Mucosa of gallbladder (tissue), 1 donor: ENCODE measurements around the gene TOGARAM2. TPM values are rescaled to one million over a fixed set of nuclear protein-coding genes. Genes with fewer than 3 reads are reported as not detected.

Experiments
- DNase-seq: peaks from one replicate; pipeline ENCODE4 v3.0.0-alpha.2; 2020; ENCODE audit warnings: low spot score
- total RNA-seq: library from RNA; stranded (reverse); gene quantifications from one replicate; pipeline ENCODE4 v1.2.1, GENCODE V29; 2021
- donor health status: DM: no; HTN: no; CAD: no.

The TOGARAM2 gene
- total RNA-seq, 1 donor from 2014 or later, result 3.5 TPM

DNA sequence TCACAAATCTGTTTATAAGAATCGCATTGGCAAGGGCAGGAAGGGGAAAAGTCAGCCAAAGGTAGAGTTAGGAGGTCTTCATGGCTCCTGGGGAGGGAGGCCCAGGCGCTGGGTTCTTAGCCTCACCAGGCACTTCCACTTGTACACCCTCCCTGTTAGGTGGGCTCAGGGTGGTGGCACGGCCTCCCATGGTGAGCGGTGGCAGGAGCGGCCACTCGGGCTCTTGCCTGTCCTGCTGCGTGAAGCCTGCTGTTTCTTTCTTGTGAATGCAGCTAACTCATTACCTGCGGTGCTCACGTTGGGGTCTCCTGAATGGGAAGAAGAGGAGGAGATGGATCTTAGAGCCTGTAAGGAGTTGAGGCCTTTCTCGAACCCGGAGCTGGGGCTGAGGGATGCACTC is 40.8 kb downstream of the TOGARAM2 start:
- DNase-seq, result no peak

DNA sequence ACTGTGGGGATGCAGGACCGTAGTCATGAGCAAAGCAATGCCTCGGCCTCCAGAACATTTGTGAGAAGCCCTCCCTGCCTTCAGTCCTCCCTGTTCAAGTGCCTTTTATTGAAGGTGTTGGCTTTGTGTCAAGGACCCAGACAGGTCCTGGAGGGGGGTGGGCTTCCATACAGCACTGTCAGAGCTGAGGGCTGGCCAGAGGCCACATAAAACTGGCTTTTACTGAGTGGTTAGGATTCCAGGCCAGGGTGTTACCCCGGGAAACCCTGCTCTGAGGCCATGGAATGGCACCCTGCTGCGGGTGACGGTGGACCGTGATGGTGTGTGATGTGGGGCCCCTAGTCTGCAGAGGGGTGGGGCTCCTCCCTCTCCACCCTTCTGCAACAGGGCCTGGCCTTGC is 41.6 kb downstream of the TOGARAM2 start:
- no peak for DNase-seq

DNA sequence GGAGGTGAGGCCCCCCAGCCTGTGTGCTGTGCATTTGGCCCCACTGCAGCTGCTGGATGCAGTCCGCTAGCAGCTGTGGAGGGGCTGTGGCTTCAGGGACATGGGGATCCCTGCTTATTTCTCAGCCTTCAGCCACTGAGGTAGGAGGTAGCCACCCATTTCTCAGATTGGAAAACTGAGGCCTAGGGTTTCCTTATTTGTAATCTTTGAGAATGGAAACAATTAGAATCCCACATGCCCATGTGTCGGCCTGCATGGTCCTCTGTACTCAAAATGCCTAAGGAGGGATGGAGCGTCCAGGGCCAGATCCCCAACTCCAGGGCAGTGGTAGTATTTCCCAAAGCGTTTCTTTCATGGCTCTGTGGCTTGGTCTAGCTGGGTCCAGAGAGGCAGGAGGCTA is 42.1 kb downstream of the TOGARAM2 start:
- no peak for DNase-seq

DNA sequence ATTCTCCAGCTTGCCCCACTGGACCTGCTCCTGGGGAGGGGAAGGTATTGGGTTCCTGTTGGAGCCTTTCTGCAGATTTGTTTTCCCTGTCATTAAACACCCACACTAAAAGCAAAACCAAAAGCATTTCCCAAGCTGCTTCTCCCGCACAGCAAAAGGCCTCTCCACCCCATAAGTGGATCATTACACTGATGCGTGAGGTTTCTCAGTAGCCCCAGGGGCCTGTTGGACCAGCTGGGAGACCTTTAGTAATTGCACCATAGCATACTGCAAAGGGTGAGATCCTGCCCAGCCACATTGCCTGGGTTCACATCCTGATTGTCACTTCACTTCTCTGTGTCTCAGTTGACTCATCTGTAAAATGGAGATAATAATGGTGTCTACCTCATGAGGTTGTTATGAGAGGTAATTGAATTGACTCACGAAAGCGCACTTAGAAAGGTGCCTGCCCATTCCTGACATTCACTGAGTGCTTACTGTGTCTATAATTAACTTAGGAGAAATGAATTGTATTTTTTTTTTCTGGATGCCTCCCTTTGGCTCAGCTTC is 43.9 kb downstream of the TOGARAM2 start:
- no peak for DNase-seq

DNA sequence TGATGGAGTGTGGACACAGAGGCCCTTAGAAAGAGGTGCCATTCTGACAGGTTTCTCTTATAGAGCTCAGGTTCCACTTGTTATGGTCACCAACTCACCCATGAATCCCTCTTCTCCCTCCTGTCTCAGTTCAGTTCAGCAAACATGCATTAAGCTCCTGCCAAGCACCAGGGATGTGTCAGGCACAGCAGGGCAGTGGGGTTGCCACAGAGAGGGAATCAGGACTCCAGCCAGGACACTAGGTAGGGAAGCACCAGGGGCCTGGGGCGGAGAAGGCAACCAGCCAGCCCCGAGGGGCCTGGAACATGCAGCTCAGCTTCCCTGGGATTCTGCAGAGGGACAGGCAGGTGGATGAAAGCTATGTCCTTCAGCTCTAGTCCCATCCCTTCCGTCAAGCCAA is 44.6 kb downstream of the TOGARAM2 start:
- DNase-seq, result no peak

DNA sequence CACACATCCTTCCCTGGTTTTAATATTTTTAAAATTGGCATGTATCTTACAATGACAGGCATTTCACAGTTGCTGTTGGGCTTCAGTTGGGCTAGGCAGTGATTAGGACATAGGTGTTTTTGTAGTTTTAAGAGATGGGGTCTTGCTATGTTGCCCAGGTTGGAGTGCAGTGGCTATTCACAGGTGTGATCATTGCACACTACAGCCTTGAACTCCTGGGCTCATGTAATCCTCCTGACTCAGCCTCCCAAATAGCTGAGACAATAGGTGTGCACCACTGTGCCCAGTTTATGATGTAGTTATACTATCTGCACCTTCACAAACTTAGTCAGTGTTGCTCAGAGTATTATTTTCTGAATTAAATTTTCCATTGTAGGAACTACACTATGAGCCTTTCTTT is 49.9 kb downstream of the TOGARAM2 start:
- DNase-seq, result no peak

DNA sequence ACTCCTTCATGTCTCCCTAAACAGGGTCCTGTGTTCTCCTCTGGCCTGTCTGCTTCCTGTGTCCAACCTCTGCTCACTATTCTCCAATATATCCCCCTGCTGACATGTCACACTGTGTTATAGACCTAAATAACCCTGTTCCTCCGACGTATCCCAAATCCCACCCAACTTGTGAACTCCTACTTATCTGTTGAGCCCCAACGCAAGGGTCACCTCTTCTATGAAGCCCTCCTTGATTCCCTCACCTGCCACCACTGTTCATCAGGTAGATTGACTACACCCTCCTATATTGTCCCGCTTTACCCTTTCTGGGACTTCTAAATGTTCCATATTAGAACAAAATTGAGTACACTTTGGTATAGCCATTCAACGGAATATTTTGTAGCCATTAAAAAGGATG is 51.1 kb downstream of the TOGARAM2 start:
- no peak for DNase-seq

DNA sequence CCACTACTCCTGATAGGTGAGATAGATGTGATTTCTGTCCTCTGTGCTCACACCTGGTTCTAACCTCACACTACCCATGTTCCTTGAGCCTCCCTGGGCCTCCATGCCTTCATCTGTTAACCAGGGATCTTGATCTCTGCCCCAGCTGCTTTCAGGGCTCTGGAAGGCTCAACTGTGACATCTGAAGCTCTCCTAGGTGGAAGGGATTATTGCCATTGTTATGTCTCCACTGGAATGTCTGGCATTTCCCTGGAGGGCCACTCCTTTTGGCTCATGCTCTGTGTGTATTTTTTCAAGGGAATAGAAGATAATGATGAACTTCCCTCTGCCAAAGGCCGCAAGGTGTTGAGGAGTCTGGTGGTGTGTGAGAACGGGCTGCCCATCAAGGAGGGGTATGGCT is 52.1 kb downstream of the TOGARAM2 start:
- DNase-seq, result peak; percentile 46

DNA sequence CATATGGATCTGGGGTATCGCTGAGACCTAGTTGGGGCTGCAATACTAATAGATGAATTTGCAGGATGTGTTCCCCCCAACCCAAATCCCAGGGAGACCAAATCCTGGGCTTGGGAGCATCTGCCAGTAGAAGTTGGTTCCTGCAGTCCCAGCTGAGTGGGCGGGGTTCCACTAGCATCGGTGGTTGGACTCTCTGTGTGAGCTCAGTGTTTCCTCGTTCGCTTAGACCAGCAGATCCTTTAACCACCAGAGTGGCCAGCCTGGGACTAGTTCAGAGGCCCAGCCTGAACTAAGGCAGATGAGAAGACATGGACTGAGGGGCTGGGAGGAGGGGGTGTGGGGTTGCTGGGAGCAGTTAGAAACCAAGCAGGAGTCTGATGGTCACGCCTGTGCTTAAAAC is 52.6 kb downstream of the TOGARAM2 start:
- DNase-seq, result no peak

DNA sequence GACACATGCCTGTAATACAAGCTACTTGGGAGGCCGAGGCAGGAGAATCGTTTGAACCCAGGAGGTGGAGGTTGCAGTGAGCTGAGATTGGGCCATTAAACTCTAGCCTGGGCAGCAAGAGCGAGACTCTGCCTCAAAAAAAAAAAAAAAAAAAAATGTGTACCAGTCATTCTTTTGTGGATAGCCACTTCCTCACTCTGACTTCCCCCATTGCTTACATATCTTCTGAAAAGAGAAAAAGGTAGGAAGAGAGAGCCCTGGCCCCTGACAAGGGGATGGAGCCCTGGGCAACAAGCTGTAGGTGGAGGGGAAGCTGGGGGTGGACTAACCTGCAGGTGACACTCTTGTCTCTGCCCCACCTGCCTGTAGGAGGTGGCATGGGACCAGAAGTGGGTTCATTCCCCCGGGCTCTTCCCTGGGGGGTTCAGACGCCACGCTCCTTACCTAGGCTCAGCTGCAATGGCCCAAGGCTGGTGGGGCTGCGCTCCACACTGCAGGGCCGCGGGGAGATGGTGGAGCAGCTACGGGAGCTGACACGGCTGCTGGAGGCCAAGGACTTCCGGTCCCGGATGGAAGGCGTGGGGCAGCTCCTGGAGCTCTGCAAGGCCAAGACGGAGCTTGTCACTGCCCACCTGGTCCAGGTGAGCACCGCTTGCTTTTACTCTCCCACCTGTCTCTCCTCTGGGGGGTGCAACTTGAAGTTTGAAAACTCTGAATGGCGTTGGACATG is 54.1 kb downstream of the TOGARAM2 start:
- no peak for DNase-seq

DNA sequence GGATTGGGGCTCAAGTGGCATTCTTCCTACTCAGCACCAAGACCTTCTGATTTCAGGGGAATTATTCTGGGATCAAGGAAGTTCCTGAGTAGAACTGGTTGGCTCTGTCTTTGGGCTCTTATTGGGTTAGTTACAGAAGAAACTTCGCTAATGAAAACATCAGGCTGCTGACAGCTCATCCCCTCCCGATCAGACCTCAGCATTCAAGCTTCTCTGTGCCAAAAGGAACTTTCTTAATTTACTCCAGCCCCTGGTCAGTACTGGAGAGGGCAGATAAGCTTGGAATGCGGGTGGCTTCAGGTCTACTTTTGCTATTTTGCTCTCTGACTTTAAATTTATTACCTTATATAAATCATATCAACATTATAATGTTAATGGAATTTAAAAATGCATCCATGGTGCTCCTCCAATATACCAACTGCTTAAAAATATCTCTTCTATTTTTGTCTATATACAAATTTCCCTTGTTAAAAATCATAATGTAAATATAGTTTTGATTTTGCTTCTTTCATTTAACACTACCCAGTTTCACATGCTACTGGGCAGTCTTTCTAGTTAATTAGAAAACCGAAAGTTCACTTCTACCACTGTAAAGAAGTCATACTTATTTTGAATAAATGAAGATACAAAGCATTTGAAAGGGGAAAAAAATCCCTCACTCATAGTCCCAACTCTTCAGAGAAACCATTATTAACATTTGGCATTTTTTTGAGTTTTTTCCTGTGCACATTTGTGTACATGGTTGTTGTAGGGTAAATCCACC is 58.8 kb downstream of the TOGARAM2 start:
- DNase-seq, result no peak

DNA sequence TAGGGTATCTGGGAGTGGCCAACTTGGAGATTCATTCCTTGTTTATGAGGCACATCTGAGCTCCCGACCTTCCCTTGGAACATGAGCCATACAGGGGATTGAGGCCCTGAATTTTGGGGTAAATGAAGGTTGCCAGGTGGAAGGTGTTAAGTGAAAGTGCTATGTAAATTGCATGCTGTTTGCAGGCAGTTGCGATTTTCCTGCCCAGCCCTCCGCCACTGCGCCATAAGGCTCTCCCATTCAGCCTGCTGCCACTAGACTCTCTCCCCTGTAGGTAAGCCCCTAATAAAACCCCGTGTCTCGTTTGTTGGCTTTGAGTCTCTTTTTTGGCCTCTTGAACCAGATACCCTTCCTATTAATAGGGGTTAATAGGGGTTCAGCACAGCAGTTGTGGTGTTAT is 59.5 kb downstream of the TOGARAM2 start:
- no peak for DNase-seq

DNA sequence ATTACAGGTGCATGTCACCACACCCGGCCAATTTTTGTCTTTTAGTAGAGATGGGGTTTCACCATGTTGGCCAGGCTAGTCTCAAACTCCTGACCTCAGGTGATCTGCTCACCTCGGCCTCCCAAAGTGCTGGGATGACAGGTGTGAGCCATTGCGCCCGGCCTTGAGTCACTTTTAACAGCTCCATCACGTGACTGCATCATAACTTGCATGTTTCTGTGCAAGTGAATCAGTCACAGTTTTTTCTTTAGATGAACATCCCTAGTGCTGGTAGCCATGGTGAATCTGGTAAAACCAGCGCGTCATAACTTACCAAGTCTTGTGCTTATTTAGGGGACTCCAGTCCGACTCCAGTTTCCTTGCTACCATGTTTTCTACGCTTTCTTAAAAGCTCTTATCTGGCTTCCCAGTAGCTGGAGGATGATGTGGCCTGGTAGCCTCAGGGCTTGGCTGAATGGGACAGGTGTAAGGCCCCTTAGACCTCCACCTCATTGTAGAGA is 60.1 kb downstream of the TOGARAM2 start:
- DNase-seq, result no peak

DNA sequence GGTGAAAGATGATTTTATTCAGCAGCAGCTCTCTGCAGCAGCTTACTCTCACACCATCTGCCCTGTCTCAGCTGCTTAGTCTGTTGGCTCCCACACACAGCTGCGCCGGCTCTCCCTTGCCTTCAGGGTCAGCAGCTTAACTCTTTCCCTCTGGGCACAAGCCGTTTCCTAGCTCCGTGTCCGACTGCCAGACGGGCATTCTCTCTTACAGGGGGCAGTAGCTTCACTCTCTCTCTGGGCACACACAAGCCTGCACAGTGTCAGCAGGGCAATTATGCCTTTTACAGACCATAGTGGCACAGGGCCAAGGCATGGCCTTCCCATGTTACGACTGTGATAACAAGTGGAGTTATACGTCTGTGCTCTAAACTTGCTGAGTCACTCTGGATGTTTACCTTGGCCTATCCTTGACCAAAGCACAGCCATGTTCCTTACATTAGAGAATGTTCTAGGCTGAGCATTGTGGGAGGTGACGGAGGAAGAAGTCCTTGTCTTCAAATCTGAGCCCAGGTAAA is 61.5 kb downstream of the TOGARAM2 start:
- no peak for DNase-seq

DNA sequence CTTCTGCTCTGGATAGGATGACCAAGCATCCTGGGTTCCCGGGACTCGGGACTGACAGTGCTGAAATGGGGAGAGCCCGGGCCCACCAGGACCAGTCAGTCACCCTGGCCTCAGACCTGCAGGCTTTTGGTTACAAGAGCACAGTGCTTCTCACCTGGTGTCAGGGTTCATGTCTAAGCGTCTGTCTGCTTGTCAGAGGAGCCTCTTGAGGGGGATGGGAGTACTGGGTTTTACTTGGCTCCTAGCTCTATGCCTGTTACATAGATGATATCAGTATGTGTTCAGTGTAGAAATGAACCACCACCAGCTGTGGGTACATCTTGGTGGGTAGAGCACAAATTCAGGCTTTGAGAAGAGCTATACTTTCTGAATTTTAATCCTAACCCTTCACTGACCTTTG is 63.4 kb downstream of the TOGARAM2 start:
- DNase-seq, result no peak

DNA sequence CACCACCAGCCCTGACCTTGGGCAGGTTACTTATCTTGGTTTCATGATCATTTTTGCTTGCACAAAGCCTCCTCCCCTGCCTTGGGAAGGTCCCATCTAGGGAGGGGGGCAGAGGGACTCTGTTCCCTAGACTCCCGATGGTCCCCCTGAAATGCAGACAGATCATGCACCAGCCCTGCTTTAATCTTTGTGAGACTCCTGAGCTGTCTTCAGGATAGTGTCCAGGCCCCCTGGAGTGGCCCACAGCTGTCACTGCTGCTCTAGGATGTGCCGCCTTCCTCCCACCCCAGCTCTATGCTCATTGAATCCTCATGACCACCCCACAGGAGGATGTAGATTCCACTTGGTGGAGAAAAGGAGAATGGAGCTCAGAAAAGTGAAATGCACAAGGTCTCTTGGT is 65.2 kb downstream of the TOGARAM2 start:
- DNase-seq, result no peak

DNA sequence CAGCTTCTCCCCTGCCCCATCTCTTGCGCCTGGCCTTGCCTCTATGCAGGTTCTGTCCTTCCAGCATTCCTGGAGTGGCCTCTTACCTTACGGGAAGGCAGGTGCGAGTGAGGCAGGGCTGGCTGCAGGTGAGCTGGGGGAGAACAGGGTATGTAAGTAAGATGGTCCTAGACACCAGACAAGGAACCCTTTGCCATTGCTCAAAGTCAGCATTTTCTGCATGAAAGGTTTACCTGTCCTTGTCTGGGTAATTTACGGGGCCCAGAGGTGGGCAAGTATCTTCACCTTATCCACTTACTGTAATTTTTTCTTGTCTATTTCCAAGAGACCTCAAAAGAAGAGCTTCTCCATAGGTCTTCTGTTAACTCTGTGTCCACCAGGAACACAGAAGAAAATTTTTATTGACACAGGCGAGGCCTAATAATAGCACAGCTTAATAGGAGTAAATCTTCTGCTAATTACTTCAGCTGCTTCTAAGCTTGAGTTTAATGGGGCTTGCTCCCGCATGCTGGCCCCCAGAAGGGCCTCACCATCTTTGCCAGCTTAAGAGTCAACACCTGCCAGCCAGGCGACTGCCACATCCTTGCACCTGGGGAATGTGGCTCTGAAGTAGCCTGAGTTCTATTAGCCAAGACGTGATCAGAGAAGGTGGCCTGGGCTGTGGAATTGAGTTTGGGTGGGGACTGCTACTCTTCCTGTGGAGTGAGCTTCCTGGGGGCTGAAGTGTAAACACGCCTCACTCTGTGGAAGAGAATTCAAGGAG is 66.2 kb downstream of the TOGARAM2 start:
- no peak for DNase-seq

DNA sequence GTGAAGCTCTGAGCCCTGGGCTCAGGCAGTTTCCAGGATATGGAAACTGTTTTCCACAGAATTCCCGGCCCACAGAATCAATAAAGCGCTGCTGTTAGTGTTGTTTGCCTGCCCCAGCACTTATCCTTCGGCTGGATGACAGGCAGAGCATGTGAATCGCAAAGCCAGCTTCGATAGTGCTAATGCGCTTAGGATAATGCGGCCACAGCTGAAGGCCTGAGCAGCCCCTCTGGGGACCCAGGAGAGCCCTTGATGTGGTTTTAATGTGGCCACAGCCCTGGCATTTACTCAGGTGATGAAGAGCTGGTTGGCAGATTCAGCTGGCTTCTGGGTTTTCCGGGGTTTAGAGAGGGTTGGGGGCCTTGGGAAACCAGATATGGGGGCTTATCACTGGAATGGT is 69.5 kb downstream of the TOGARAM2 start:
- no peak for DNase-seq

DNA sequence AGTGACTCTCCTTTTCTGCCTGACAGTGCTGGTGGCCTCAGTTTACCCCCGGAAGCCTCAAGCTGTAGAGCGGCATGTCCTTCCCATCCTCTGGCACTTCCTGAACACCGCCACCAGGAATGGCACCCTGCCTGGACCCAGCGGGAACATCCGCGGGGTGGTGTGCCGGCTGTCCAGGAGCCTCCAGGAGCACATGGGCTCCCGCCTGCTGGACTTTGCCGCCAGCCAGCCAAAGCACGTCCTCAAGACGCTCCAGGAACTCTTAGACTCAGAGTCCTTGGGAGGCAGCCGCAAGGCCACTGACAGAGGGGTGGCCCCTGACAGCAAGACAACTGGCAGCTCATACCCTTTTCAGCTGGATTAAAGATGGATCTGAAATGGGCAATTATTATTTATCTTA is 70.6 kb downstream of the TOGARAM2 start:
- no peak for DNase-seq

DNA sequence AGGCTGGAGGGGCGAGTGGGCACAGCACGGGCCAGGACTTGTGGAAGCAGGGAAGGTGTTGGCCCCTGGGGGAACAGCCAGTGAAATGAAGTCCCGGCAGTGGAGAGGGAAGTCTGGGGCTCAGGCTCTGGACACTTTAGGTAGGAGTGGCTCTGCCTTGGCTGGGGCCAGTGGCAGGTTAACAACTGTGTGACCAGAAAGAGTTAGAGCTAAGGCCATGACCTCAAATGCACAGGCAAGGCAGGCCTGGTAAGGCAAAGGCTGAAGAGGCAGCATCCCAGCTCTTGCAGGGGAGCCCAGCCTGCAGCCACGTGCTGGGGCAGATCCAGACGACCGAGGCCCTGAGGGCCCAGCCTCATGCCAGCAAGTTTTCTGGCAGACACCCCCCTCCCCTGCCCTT is 71.7 kb downstream of the TOGARAM2 start:
- no peak for DNase-seq

DNA sequence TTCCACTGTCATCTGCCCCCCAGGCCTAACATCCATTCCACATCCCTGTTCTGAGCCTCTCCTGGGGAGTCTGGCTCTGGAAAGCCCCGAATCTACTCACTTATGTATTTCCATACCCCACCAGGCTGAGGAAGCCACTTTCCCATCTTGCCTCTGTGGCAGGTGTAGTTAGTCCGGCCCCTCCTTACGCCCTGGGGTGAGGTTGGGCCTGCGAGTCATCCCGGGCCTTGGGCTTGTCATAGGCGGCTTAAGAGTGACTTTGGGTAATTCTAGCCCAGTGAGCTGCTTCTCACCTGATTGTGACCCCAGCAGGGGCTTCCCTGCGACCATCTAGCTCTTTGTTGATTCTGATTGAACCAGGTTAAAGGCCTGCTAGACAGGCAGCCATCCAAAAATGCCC is 72.1 kb downstream of the TOGARAM2 start:
- DNase-seq, result no peak
